Ascending aorta (tissue), 2 donors: ENCODE measurements around the gene GRK2. TPM values are rescaled to one million over a fixed set of nuclear protein-coding genes. Genes with fewer than 3 reads are reported as not detected.
"Not testable (repeated sequence)": the region's sequence is repeated elsewhere in the genome, so short reads cannot be mapped to it uniquely, and the experiment has no call there.

Experiments used
- DNase-seq, 2 donors: peaks; one replicate each; pipeline ENCODE4 v3.0.0-alpha.2; 2019; ENCODE audit warnings: low spot score in 2 of 2
- H3K27ac ChIP-seq, 2 donors: fragments of 200-600 bp; sonication (generic); one replicate each; pipeline ENCODE4 v1.5.1; 2016 to 2017; ENCODE audit warnings: mild to moderate bottlenecking in 1 of 2
- H3K27me3 ChIP-seq: fragments of 200-600 bp; sonication (generic); one replicate; pipeline ENCODE4 v1.5.1; 2017
- H3K36me3 ChIP-seq, 2 donors: fragments of 200-600 bp; sonication (generic); one replicate each; pipeline ENCODE4 v1.5.1; 2016
- H3K4me1 ChIP-seq, 2 donors: fragments of 200-600 bp; sonication (generic); one replicate each; pipeline ENCODE4 v1.5.1; 2016 to 2017; ENCODE audit warnings: mild to moderate bottlenecking in 1 of 2
- H3K4me3 ChIP-seq, 2 donors: fragments of 200-600 bp; sonication (generic); one replicate each; pipeline ENCODE4 v1.5.1; 2016 to 2017; ENCODE audit warnings: mild to moderate bottlenecking in 1 of 2
- H3K9me3 ChIP-seq, 2 donors: fragments of 200-600 bp; sonication (generic); one replicate each; pipeline ENCODE4 v1.5.1; 2016
- CTCF ChIP-seq, 3 experiments: fragments of 200-600 bp in 2 of 3; fragments of 450-650 bp in 1 of 3; sonication (generic) in 2 of 3; IDR thresholded peaks; one replicate each; pipeline ENCODE4 v1.5.1; 2016 to 2019; ENCODE audit warnings: antibody characterized with exemption in 3 of 3, mild to moderate bottlenecking in 1 of 3, moderate library complexity in 1 of 3
- intact Hi-C: fragments of 100-400 bp; cut with DNase I; formaldehyde crosslinking; loops from one replicate; pipeline ENCODE4 v1.15.1; 2023
- total RNA-seq: library from RNA; depleted of rRNA; stranded (reverse); fragments of >200 nt; gene quantifications from one replicate; pipeline ENCODE4 v1.1.0, GENCODE V29; 2016

The GRK2 gene
- total RNA-seq, 1 donor from 2014 or later, result 65.3 TPM

DNA sequence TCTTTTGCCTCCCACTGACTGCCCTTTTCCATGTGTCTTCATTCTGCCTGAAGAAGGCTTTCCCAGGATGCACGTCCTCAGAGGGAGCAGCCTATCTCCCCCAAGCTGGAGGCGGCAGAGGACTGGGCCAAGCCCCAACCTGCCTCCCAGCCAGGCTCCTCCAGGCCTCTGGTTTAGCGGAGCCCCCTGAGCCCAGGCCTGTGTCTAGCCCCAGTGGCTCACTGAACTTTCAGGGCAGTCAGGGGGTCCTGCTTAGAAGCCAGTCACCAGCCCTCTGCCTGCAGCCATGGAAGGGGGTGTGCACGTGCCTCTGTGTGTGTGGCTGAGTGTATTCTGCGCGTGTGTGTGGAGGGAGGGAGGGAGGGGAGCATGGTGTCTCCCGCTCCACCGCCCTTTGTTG is 10.4 kb upstream of the GRK2 start:
- Histone ChIP-seq H3K4me1 (no peaks in the 10 kb centered on the region), H3K27me3 (no peaks in the 10 kb centered on the region), H3K4me3 (no peak overlapping the region), H3K27ac (no peak overlapping the region), H3K9me3 (no peaks in the 10 kb centered on the region), H3K36me3 (peaks cover 60 to 63% of the 10 kb centered on the region in 2 donors)
- intact Hi-C loops, result no loop called here
- no peak for DNase-seq
- no peak for TF ChIP-seq CTCF (IDR thresholded peaks at IDR 0.05)

GRCh38 chr11:67256477-67257135 is 9.7 kb upstream of the GRK2 start:
- H3K9me3 ChIP-seq, result no peaks in the 10 kb centered on the region
- no peaks in the 10 kb centered on the region for H3K27me3 ChIP-seq
- H3K27ac ChIP-seq, result no peak overlapping the region
- no peak for TF ChIP-seq CTCF (IDR thresholded peaks at IDR 0.05)
- H3K4me3 ChIP-seq, result no peak overlapping the region
- intact Hi-C loops, result no loop called here
- no peak for DNase-seq
- H3K36me3 ChIP-seq, result peaks cover 52 to 56% of the 10 kb centered on the region in 2 donors
- H3K4me1 ChIP-seq, result no peaks in the 10 kb centered on the region

- no peak overlapping the region for H3K4me3 ChIP-seq
- H3K4me1 ChIP-seq, result peaks cover 7 to 10% of the 10 kb centered on the region in 2 donors
- H3K9me3 ChIP-seq, result no peaks in the 10 kb centered on the region
- peaks cover 17 to 18% of the 10 kb centered on the region in 2 donors for H3K36me3 ChIP-seq
- DNase-seq, result peak in 1 of 2 donors; percentile 5
- no peak for TF ChIP-seq CTCF (IDR thresholded peaks at IDR 0.05)
- H3K27me3 ChIP-seq, result no peaks in the 10 kb centered on the region
- intact Hi-C loops, result no loop called here
- no peak overlapping the region for H3K27ac ChIP-seq
Observed at GRCh38 chr11:67260406-67260805, 5.9 kb upstream of the GRK2 start.

DNA sequence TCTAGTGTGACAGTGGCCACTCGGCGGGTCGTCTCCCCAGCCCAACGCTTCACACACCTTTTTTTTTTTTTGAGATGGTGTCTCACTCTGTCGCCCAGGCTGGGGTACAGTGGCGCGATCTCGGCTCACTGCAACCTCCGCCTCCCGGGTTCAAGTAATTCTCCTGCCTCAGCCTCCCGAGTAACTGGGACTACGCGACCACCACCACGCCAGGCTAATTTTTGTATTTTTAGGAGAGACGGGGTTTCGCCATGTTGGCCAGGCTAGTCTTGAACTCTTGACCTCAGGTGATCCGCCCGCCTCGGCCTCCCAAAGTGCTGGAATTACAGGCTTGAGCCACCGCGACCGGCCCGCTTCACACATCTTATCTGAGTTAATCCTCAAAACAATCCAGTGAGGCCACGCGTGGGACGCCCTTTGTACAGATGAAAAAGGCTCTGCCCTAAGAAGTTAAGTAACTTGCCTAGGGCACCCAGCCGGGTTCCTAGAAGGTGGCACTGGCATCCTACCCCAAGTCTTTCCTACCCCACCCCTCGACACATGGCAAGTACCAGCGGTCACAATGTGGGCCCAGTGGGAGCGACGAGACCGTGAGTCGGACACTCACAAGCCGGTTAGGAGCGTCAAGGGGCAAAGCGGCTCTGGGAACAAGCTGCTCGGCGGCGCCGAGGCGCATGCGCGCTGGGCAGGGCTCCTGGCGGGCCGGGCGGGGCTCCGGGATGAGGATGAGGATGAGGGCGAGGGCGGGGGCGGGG is 5.2 kb upstream of the GRK2 start:
- H3K9me3 ChIP-seq, H3K27me3 ChIP-seq, intact Hi-C loops: not testable (repeated sequence)
- DNase-seq, result peak; percentile 7 to 84
- peak overlapping the region; percentile 20 to 60 for H3K4me3 ChIP-seq
- H3K4me1 ChIP-seq, result peaks cover 7 to 12% of the 10 kb centered on the region in 2 donors
- H3K27ac ChIP-seq, result peak overlapping the region in 1 of 2 donors; percentile 17
- H3K36me3 ChIP-seq, result peaks cover 11 to 12% of the 10 kb centered on the region in 2 donors

- peaks cover 6 to 8% of the 10 kb centered on the region in 2 donors for H3K36me3 ChIP-seq
- H3K27ac ChIP-seq, result peak overlapping the region in 1 of 2 donors; percentile 17
- H3K9me3 ChIP-seq, result no peaks in the 10 kb centered on the region
- DNase-seq, result peak in 1 of 2 donors; percentile 4
- no peaks in the 10 kb centered on the region for H3K27me3 ChIP-seq
- peak overlapping the region; percentile 20 to 60 for H3K4me3 ChIP-seq
- intact Hi-C loops, result no loop called here
- peaks cover 7 to 12% of the 10 kb centered on the region in 2 donors for H3K4me1 ChIP-seq
- peak in 1 of 3 experiments; percentile 18 for TF ChIP-seq CTCF (IDR thresholded peaks at IDR 0.05)
Observed at GRCh38 chr11:67261640-67261945, 4.7 kb upstream of the GRK2 start.
